Liver (tissue), 3 donors: ENCODE results near the gene GGNBP2.

Experiments
- ATF3 ChIP-seq: IDR thresholded peaks from 2 replicates; pipeline ENCODE4 v1.6.1; 2016; ENCODE audit warnings: antibody characterized with exemption
- CTCF ChIP-seq: fragments of 150-350 bp; IDR thresholded peaks from 2 replicates; pipeline ENCODE4 v1.5.1; 2017; ENCODE audit warnings: improper control_type of control experiment, low read depth, low read length; ENCODE audit not compliant: missing input control
- EGR1 ChIP-seq, 2 donors: IDR thresholded peaks; 2 replicates each; pipeline ENCODE4 v1.6.1; 2016 to 2018; ENCODE audit warnings: antibody characterized with exemption in 2 of 2, low read depth in 2 of 2
- FOXA1 ChIP-seq: IDR thresholded peaks from 2 replicates; pipeline ENCODE4 v1.6.1; 2016; ENCODE audit warnings: antibody characterized with exemption
- GABPA ChIP-seq, 2 donors: IDR thresholded peaks in 1 of 2; conservative IDR thresholded peaks in 1 of 2; 2 replicates each; pipeline ENCODE4 v1.6.1; 2016; ENCODE audit warnings: antibody characterized with exemption in 2 of 2, mild to moderate bottlenecking in 1 of 2, moderate library complexity in 1 of 2
- JUND ChIP-seq, 2 donors: IDR thresholded peaks; 2 replicates each; pipeline ENCODE4 v1.6.1; 2016; ENCODE audit warnings: antibody characterized with exemption in 2 of 2
- MAX ChIP-seq: IDR thresholded peaks from 2 replicates; pipeline ENCODE4 v1.6.1; 2016; ENCODE audit warnings: antibody characterized with exemption
- RAD21 ChIP-seq, 2 donors: IDR thresholded peaks; 2 replicates each; pipeline ENCODE4 v1.6.1; 2016; ENCODE audit warnings: antibody characterized with exemption in 2 of 2, mild to moderate bottlenecking in 2 of 2
- REST ChIP-seq: IDR thresholded peaks from 2 replicates; pipeline ENCODE4 v1.6.1; 2016; ENCODE audit warnings: antibody characterized with exemption, mild to moderate bottlenecking
- RXRA ChIP-seq, 2 donors: IDR thresholded peaks; 2 replicates each; pipeline ENCODE4 v1.6.1; 2017 to 2018; ENCODE audit warnings: antibody characterized with exemption in 2 of 2, mild to moderate bottlenecking in 1 of 2
- SP1 ChIP-seq: IDR thresholded peaks from 2 replicates; pipeline ENCODE4 v1.6.1; 2018; ENCODE audit warnings: antibody characterized with exemption, mild to moderate bottlenecking
- TAF1 ChIP-seq: conservative IDR thresholded peaks from 2 replicates; pipeline ENCODE4 v1.6.1; 2016; ENCODE audit warnings: antibody characterized with exemption, mild to moderate bottlenecking
- YY1 ChIP-seq: IDR thresholded peaks from 2 replicates; pipeline ENCODE4 v1.6.1; 2016; ENCODE audit warnings: antibody characterized with exemption, mild to moderate bottlenecking
- donor health status: healthy.
- donor health status: healthy.

- TF ChIP-seq EGR1 (IDR thresholded peaks at IDR 0.05; ENCODE audit: low read depth in 2 of 2) (no peak), SP1 (no peak), CTCF (no peak), ATF3 (no peak), RAD21 (IDR thresholded peaks at IDR 0.05) (no peak), GABPA (IDR thresholded peaks at IDR 0.05 in 1 of 2, conservative IDR thresholded peaks at IDR 0.05 in 1 of 2) (no peak), TAF1 (no peak), YY1 (no peak), MAX (no peak), REST (no peak), FOXA1 (no peak), RXRA (IDR thresholded peaks at IDR 0.05) (no peak), JUND (IDR thresholded peaks at IDR 0.05) (no peak)
Measured at GRCh38 chr17:36506249-36506826, 38.4 kb upstream of the GGNBP2 start.
